ENCODE data around the gene MYCL.
"Not testable (repeated sequence)": the region's sequence is repeated elsewhere in the genome, so short reads cannot be mapped to it uniquely, and the experiment has no call there.

The MYCL gene

DNA sequence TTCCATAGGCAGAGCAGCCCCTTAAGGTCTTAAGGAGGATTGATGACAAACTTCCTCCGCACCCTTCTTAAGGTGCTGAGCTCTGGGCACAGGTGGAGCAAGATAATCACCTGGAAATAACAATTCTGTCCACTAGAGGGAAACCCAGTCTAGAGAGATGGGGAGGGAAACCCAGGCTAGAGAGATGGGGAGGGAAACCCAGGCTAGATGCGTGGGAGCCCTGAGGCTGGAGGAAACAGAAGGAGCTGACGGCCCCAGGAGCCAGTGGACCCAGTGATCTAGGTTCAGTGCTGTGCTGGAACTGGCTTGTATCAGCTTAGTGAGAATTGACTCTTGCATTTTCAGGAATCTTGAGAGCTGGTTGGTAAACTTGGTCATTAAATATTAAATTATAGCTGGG is 17.8 kb upstream of the MYCL start:
- in situ Hi-C loops (cut with MboI; ENCODE audit: low sequenced_read_pairs), result no loop called here

DNA sequence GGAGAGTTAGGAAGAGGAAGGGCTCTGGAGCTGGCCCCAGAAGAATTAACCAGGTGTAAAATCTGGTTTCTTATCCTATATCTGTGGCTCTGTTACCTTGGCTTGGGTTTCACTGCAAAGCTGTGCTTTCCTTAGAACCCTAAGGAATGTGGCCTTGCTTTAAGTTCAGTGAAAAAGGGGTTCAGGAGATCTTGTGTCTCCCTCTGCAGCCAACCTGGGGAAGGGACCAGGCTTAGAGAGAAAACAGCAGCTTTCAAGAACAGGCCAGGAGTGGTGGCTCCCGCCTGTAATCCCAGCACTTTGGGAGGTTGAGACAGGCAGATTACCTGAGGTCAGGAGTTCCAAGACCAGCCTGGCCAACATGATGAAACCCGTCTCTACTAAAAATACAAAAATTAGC is 16.1 kb upstream of the MYCL start:
- in situ Hi-C loops (cut with MboI; ENCODE audit: low sequenced_read_pairs), result no loop called here

DNA sequence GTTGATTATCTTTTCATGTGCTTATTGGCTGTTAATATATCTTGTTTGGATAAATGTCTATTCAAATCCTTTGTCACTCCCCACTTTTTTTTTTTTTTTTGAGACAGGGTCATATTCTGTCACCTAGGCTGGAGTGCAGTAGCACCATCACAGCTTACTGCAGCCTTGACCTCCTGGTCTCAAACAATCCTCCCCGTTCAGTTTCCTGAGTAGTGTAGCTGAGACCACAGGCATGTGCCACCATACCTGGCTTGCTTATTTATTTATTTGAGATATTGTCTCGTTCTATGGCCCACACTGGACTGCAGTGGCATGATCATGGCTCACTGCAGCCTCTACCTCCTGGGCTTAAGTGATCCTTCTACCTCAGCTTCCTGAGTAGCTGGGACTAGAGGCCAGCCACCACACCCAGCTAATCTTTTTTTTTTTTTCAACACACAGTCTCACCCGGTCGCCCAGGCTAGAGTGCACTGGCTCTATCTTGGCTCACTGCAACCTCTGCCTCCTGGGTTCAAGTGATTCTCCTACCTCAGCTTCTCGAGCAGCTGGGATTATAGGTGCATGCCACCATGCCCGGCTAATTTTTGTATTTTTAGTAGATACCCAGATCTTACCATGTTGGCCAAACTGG is 13.9 kb upstream of the MYCL start:
- in situ Hi-C loops (cut with MboI; ENCODE audit: low sequenced_read_pairs), result no loop called here

DNA sequence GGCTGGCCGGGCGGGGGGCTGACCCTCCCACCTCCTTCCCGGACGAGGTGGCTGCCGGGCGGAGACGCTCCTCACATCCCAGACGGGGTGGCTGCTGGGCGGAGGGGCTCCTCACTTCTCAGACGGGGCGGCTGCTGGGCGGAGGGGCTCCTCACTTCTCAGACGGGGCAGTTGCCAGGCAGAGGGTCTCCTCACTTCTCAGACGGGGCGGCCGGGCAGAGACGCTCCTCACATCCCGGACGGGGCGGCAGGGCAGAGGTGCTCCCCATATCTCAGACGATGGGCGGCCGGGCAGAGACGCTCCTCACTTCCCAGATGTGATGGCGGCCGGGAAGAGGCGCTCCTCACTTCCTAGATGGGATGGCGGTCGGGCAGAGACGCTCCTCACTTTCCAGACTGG is 11.4 kb upstream of the MYCL start:
- in situ Hi-C loops (cut with MboI; ENCODE audit: low sequenced_read_pairs), result not testable (repeated sequence)

GRCh38 chr1:39910263-39910662 is 8.5 kb upstream of the MYCL start:
- in situ Hi-C loops (cut with MboI; ENCODE audit: low sequenced_read_pairs), result no loop called here

DNA sequence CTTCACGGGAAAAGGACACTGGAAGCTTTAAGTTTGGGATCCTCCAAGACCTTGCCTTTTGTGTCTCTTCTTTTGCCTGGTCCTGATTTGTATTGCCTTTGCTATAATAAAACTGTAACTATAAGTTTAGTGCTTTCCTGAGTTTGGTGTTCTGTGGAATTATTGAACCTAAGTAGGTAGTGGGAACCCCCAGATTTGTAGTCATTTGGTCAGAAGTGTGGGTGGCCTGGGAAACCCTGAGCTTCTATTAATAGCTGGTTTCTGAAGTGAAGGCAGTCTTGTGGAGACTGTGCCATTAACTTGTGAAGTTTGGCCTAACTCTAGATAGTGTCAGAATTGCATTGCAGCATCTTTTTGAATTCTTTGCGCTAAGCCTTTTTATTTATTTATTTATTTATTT is 6.8 kb upstream of the MYCL start:
- in situ Hi-C loops (cut with MboI; ENCODE audit: low sequenced_read_pairs), result no loop called here

DNA sequence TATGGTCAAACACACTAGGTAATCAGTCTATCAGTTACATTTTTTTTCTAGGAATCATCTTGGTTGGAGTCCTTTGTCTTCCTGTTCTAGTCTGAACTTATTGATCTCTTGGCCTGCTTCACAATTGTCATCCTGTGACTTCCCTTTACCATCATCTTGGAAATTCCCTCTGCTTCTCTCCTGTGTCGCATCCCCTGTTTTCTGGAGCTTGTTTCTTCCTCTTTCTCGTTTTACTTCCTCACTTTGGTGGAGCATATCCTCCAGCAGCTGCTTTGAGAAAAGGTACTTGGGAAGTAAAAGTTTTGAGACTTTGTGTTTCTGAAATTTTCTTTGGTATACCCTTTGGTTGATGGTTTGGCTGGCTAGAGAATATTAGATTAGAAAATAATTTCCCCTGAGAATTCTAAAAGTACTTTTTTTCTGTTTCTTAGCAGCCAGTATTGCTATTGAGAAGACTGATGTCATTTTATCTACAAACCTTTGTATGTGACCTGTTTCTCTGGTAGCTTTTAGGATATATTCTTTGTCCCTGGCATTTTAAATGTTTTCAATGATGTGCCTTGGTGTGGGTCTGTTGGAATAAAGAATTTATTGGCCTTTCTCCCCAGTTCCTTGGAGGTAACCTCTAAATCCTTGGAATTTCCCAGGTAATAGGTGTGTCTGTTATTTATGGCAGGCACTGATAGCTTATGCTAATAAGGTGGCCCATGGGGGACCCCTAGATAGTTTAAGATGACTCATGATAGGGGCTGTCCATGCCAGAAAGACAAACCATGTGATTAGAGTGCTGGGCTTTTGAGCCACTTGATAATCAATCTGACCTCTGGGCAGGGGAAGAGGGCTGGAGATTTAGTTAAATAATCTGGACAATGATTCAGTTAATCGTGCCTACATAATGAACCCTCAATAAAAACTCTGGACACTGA is 6.1 kb upstream of the MYCL start:
- in situ Hi-C loops (cut with MboI; ENCODE audit: low sequenced_read_pairs), result no loop called here

DNA sequence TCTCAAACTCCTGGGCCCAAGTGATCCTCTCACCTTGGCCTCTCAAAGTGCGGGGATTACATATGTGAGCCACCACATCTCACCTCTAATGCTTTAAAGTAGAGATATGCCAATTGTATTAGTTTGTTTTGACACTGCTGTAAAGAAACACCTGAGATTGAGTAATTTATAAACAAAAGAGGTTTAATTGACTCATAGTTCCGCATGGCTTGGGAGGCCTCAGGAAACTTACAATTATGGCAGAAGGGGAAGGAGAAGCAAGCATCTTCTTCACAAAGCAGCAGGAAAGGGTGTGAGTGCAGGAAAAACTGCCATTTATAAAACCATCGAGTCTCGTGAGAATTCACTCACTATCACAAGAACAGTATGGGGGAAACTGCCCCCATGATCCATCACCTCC is 3.5 kb upstream of the MYCL start:
- in situ Hi-C loops (cut with MboI; ENCODE audit: low sequenced_read_pairs), result no loop called here

- in situ Hi-C loops (cut with MboI; ENCODE audit: low sequenced_read_pairs), result no loop called here
These were observed 717 bp upstream of the MYCL start for GRCh38 chr1:39902460-39902807.

- in situ Hi-C loops (cut with MboI; ENCODE audit: low sequenced_read_pairs), result no loop called here
These were observed 328 bp downstream of the MYCL start for GRCh38 chr1:39901464-39901713.

DNA sequence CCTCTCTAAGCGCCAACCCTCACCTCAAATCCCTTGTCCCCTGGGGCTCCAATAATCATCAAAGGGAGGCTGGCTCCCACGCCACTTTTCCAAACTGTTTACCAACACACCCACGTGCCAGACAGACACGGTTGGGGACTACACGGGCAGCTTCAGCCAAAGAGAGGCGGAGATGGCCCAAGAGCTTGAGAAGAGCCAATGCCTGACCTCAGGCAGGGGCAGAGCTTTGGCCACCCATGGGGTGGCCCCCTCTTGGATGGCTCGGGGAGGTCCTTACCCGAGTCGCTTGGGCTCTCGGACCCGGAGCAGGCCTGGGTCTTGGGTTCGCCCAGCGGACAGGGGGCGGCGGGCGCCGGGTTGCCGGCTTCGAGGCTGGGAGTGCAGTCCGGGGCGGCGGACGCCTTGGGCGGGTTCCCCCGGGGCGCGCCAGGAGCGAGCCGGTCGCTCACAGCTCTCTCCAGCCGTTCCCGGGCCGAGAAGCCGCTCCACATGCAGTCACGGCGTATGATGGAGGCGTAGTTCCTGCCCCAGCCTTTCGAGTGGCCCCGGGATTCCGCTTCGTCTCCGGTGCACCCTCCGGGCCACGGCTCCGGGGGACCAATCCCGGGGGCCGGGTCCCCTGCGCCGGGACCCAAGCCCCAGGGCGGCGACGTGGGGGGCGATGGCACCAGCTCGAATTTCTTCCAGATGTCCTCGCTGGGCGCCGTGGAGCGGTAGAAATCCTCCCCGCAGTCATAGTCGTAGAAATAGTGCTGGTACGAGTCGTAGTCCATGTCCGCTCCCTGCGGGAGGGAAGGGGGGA is 854 bp downstream of the MYCL start:
- in situ Hi-C loops (cut with MboI; ENCODE audit: low sequenced_read_pairs), result no loop called here

DNA sequence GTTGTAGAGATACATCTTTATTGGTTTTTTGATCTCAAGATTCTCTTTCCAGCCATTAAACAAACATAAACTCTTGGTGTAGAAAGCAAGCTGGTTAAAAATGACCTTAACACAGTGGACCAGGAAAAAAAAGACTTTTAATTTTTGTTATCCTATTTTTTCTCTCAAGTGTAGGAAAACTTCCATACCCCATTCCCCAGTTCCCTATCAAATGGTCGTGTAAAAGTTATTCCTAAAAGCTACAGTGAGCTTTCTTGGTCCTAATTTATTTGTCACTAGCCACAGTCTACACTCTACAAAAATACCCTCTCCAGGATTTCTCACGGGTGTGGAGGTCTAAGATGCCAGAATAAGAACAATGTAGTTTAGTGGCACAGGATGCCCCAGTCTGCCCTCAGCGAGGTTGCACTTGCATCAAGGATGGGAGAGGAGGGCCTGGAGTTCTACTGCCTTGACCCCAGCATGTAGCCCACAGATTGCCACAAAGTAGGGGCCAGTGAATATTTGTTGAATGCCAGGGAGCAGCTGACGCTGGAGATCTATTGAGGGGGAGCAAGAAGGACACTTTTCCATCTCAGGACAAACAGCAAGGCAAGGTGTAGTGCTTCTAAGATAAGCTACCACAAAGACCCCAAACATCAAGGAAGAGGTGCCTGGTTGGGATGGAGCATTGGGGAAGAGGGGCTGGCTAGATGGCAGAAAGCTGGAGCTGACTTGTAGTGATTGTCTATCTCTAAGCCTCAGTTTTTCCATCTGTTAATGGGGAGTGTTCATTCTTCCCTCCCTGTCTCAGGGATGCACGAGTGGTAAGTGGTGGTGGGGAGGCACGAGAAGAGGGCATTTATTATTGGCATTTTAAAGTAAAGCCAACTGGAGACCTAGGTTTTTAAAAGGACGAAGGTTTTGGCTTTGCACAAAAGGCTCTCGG is 1.8 kb downstream of the MYCL start:
- in situ Hi-C loops (cut with MboI; ENCODE audit: low sequenced_read_pairs), result no loop called here

GRCh38 chr1:39898648-39899603 is 2.8 kb downstream of the MYCL start:
- in situ Hi-C loops (cut with MboI; ENCODE audit: low sequenced_read_pairs), result no loop called here

DNA sequence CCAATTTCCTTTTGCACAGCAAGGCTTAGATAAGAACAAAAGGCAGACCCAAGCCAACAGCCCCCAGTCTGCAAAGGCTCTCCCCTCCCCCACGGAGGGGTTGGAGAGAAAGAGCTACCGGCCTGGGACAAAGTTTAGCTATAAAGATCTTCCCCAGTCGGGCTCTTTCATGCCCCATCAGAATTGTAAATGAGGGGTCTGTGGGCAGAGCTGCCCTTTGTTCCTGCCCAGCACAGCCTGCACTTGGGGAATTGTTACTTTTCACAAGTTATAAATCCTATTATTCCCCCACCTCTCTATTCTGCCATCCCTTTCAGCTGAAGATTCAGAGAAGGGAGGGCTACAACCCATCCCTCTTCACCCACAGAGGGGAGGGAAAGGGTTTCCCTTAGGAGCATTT is 3.5 kb downstream of the MYCL start:
- in situ Hi-C loops (cut with MboI; ENCODE audit: low sequenced_read_pairs), result no loop called here

- in situ Hi-C loops (cut with MboI; ENCODE audit: low sequenced_read_pairs), result no loop called here
These were observed 4.6 kb downstream of the MYCL start for GRCh38 chr1:39896909-39897685.

DNA sequence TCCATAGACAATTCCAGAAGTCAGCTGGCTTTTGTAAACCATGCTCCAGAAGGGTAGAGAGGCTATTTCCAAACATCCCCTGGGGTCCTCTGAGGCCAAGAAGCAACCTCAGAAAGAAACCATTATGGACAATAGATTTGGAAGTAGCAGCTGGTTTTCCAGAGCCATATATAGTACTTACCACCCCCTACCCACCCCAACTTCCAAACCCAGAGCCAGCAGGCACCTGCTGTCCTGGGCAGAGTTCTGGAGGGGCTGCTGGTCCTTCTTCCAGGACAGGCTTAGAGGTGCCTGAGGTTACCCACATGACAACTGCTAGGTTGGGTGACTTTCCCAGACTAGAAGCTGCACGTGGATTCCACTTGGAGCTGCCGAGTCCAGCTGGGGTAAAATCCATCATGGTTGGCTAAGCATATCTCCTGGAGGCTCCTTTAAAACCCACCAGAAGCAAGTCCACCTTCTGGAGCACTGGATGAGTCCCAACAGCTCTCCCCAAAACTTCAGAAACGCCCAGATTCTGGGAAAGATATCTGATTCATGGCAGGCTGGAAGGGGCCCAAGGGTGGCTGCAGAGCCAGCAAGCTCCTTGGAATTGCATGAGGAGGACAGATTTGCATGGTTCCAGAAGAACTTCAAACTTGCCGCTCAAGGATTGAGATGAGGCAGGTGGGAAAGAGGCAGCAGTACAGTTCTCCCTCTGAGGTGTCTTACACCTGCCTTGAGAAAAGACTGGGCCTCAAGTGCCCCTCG is 5.8 kb downstream of the MYCL start:
- in situ Hi-C loops (cut with MboI; ENCODE audit: low sequenced_read_pairs), result no loop called here

GRCh38 chr1:39894884-39895495 is 6.7 kb downstream of the MYCL start:
- in situ Hi-C loops (cut with MboI; ENCODE audit: low sequenced_read_pairs), result no loop called here
